NCI-H460 (cell line): ENCODE data around the gene STUM. TPM values are rescaled to one million over a fixed set of nuclear protein-coding genes. Genes with fewer than 3 reads are reported as not detected.
"Not testable (repeated sequence)": the region's sequence is repeated elsewhere in the genome, so short reads cannot be mapped to it uniquely, and the experiment has no call there.

ENCODE experiments used
- DNase-seq: peaks from one replicate; pipeline ENCODE4 v3.0.0-alpha.2; 2016; ENCODE audit warnings: low read depth; ENCODE audit errors: extremely low read depth
- total RNA-seq: library from RNA; depleted of rRNA; stranded (reverse); fragments of >200 nt; shearing (Covaris generic); gene quantifications from 2 replicates; pipeline ENCODE4 v1.2.3, GENCODE V29; 2014

STUM gene
- total RNA-seq, 1 experiment from 2014 or later: not detected

DNA sequence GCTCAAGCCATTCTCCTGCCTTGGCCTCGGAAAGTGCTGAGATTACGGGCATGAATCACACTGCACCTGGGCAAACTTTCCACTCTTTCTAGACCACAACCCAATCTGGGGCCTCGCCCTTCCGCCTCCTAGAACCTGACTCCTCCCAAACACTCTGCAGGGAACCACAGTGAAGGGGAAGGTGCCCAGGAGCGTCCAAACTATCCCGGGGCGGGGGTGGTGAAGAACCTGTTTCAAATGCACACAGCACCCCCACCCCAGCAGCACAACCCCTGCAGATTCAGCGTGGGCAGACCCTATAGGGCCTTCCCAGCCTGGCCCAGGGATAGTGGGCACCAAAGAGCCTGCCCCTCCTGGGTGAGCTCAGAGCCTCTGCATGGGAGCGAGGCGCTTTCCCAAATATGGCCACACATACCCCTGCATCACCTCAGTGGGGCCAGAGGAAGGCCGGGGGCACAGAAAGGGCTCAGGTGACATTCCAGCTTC is 86.9 kb downstream of the STUM start:
- DNase-seq: no peak

DNA sequence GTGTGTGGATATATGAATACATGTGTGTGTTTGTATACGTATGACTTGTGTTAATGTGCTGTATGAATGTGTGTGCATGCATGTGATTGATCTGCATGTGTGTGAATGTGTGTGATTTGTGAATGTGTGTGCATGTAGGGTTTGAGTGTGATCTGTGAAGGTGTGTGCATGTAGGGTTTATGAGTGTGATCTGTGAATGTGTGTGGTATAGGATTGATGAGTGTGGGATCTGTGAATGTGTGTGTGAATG is 88.2 kb downstream of the STUM start:
- no peak for DNase-seq

GRCh38 chr1:226637147-226637935 is 88.8 kb downstream of the STUM start:
- peak; percentile 19 for DNase-seq

- no peak for DNase-seq
These were observed 89.5 kb downstream of the STUM start for GRCh38 chr1:226638001-226638601.

- DNase-seq: no peak
These were observed 90.0 kb downstream of the STUM start for GRCh38 chr1:226638608-226639007.

GRCh38 chr1:226639206-226639605 is 90.6 kb downstream of the STUM start:
- DNase-seq: not testable (repeated sequence)

- DNase-seq: no peak
These were observed 91.1 kb downstream of the STUM start for GRCh38 chr1:226639631-226640061.

DNA sequence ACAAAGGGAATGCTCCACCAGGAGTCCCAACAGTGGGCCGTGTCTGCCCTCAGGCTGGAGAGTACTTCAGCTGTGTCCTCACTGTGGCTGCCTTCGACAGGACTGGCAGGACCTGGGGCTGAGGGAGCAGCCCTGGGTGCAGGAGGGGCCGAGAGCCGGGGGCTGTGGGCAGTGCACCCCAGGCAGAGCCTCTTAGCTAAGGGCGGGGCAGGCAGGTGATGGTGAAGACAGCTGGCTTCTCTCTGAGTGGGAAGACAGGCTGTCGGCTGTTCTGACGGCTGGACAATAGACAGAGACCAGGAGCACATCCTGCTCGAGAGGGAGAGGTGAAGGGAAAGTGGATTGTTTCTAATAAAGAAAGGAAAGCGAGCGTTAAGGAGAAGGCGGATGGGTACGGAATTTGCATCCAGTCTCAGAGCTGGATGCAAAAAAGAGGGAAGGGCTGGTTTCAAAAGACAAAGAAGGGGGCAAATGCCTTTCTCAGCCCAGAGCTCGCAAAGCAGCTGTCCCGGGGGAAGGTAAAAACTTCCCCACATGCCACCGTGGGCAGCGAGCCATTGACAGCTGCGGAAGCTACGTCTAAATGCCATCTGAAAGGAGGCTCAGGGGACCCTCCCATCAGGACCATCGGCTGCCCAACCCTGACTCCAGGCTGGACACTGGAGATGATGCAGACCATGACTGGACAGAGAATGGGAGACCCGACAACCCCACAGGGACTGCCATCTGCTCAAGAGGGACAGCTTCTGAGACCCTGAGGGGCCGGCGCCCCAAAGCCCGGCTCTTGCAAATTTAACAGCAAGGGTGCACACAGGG is 92.0 kb downstream of the STUM start:
- no peak for DNase-seq

- no peak for DNase-seq
These were observed 93.2 kb downstream of the STUM start for GRCh38 chr1:226641671-226642231.

DNA sequence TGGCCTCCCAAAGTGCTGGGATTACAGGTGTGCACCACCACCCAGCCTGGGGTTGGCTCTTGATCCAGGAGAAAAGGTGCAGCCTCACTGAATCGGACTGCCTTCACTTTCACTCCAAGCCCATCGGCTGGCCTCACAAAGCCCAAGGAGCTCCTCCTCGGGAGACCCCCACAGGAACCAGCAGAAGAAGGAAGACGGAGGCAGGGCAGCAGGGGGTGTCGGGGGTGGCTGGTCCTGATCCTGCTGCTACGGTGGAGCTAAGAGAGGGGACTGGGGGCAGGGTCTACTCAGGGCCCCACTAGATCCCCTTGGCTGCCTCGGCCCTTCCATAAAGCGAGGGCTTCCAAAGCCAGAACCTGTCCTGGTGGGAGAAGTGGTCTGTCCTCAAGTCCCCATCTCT is 93.9 kb downstream of the STUM start:
- no peak for DNase-seq

- DNase-seq: no peak
These were observed 94.6 kb downstream of the STUM start for GRCh38 chr1:226643177-226643576.

DNA sequence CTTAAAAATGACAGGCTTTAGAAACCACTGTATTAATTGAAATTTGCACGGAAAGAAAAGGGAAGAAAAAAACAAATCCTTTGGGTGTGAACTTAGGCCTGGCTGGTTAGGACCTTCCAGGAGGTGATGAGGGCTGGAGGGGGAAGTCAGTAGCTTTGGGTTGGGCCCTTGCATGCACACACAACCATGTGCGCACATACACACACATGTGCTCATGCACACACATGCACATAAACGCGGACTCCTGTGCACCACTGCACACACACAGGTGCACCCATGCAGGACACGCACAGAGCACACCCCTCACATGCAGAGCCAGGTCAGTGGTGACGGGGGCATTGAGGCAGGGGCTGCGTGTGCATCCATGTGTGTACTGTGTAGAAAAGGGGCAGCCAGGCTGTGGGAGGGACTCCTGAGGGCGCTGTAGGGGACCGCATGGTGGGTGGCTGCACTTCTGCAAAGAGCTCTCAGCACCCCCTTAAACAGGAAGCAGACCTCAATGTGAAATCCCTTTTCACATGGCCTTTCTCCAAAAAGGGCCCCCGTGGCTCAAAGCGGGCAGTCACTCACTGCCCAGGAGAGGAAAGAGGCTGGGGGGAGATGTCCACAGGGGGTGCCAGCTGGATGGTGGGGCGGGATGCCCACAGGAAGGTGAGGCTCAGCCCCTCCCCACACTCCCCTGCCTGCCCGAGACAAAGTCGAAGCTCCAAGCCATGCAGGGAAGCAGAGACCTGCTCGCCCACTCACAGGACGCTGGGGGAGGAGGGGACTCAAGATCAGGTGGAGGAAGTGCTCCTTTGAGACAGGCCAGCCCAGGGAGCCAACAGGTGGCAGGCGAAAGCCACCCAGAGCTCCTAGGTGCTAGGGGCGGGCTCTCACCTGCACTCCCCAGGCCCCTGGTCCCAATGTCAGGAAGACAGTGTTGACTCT is 95.3 kb downstream of the STUM start:
- no peak for DNase-seq

DNA sequence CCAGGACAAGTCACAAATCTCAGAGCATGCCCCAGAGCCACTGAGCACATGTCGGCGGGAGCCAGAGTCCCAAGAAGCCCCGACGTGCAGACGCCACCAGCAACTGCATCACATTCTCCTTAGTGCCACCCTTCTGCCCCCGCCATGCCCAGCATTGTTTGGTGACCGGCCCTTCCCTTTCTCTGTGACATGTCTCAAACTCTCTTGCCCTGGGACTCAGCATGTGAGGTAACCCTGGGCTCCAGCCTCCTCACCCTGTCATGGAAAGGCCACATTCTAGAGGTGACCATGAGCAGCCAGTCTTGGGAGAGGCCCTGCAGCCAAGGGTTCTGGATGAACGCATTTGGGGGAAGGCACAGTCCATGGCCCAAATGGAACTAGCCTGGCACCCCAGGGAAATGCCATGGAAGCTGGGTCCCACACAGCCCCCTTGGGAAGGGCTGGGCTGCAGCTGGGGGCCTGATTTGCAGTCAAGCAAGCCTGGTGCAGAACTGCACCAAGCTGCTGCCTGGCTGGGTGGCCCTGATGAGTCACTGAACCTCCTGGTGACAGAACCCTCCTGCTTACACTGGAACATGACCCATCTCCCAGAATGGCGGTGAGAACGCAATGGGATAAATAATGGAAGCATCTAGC is 96.1 kb downstream of the STUM start:
- DNase-seq: no peak

DNA sequence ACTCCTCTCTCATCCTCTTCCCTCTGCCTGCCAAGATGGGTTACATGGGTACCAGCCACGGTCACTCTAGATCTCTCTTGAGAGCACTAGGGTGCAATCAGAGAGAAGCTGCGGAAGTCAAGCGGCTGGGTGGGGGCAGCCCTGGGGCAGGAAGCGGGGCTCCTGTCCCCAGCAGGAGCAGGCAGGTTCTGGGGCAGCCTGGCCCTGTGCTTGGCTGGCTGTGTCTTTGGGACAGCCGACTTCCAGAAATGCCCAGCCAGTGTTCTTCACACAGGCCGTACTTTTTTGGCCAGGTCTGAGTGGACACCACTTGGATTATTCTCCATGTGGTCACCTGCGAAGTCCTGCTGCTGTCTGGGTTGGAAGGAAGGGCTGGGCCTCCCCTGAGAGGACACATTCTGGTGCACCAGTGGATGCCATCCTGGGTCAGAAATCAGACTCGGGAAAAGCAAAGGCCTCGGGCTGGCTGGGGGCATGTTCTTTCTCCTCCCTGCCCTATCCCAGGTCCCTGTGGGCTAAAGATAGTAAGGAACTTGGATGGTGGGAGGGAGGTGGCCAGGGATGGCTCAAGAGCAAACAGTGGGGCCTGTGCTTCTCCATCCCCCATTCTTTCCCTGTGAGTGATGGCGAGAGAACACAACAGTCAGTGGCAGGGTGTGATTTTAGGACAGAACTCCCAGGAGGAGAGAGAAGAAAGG is 96.9 kb downstream of the STUM start:
- DNase-seq: no peak

DNA sequence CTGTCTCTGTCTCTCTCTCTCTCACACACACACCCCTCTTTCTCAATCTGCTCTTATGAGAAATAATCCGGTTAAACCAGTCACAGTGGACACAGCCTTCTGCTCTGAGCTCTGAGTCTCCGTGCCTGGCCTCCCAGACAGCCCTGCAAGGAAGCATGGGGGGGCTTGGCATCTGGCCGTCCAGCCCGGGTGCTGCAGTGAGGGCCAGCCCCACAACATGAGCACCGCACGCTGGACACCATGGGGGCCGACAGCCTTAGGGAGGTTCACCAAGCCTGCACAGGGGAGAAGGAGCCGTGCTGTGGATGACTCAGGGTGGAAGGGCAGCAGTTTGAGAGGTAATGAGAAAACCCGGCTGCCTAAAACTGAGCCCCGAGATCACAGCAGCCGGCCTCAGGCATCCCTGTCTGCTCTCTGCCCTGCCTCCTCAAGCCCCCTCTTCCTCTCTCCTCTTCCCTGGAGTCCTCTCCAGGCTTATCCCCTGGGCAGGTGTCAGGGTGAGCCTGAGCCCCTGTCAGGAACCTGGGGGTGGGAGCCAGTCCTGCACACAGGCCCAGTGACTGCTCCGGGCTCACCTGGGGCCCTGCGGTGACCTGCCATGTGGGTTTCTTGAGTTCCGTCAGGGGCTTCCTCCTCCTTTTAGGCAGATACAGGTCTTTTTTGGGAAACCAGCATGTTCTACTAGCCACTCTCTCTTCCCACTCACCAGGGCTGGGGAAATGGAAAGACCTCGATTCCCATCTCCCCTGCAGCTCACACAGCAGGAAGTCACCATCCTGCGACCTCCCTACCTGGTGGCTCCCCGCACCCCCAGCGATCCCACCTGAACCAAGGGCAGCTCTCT is 97.7 kb downstream of the STUM start:
- DNase-seq: no peak

DNA sequence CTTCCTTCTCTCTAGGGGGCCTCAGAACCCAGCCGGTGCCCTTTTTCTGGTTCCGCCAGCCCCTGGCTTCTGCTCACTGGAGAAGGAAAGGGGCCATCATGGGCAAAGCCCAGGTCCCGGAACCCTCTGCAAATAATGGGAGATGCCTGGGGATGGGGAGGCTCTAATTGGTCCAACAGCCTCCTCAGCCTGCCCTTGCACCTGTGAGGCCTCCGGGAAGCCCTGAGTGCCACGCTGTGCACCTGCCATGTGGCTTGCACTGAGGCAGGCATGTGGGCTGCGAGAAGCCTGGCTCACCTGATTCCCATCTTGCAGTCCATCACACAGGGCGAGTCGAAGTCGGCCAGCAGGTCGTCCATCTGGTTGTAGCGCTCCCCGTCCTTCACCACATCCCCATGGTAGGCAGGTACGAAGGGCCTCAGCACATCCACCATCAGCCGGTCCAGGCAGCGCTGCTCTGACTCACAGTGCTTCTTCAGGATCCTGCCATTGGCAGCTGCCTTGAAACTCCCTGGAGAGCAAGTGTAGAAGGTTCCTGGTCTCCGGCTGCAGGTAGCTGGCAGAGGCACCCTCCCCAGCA is 98.4 kb downstream of the STUM start:
- DNase-seq: no peak

DNA sequence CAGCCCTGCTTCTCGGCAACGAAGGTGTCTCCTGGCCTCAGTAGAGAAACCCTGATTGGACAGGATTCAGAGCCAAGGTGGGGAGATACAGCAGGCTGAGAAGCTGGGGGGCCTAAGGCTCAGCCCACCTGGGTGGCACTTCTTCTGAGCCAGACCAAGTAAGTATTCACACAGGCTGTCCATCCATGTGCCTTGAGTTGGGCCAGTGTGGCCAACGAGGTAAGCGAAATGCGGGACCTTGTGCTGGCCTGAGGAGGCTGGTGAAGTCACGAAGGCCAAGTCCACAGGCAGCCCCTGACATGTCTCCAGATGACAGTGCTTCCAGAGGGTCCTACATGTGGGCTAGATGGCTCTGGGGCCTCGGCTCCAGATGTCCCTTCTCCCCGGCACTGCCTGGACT is 99.2 kb downstream of the STUM start:
- no peak for DNase-seq

DNA sequence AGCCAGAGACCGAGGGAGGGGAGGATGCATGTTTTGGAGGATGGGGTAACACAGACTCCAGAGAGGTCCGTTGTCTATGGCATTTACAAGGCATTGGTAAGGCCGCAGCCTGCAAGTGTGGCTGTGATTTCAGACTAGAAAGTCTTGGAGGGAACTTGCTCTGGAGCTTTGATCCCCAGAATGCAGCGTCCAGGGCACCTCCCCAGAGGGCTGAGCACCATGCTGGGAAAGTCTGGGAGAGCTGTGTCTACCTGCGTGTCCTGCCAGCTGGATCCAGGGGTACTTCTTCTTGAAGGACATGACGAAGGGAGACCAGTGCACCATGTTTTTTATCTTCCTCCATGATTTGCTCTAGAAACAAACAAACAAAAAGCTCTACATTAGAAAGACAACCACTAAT is 99.9 kb downstream of the STUM start:
- DNase-seq: no peak
